H1 (cell line): ENCODE data around the gene GPR17. TPM values are rescaled to one million over a fixed set of nuclear protein-coding genes. Genes with fewer than 3 reads are reported as not detected.

Source experiments
- CTCF ChIA-PET: fragments of 300-600 bp; sonication (Branson Sonifier 250); formaldehyde crosslinking; loops from one replicate; lab custom pipeline; 2021; ENCODE audit not compliant: partially characterized antibody; lab: Charles Lee
- POLR2A ChIA-PET: fragments of 300-600 bp; sonication (Branson Sonifier 250); formaldehyde crosslinking; loops from one replicate; lab custom pipeline; 2021; ENCODE audit warnings: inconsistent platforms; ENCODE audit not compliant: partially characterized antibody; lab: Charles Lee
- DNase-seq, 2 experiments: peaks; one replicate each; pipeline versions ENCODE4 v3.0.0 to v3.0.0-alpha.2; 2010 to 2022; ENCODE audit warnings: low spot score in 2 of 2, low read depth in 1 of 2, mixed read lengths in 1 of 2
- FAIRE-seq: peaks from 2 replicates; lab custom pipeline; 2011; peaks lifted over from hg19 to GRCh38; lab: Jason Lieb, UNC
- H2AFZ ChIP-seq: 2 replicates; pipeline ENCODE4 v1.8.1; 2012; ENCODE audit warnings: low read length, inconsistent platforms
- H2AK5ac ChIP-seq: 2 replicates; pipeline ENCODE4 v1.6.1; 2013; ENCODE audit warnings: low read depth, low read length
- H2BK120ac ChIP-seq: replicated peaks from 2 replicates; pipeline ENCODE3; 2013; ENCODE audit warnings: low read depth, low read length, inconsistent platforms
- H2BK12ac ChIP-seq: 2 replicates; pipeline ENCODE4 v1.6.1; 2013; ENCODE audit warnings: low read depth, low read length
- H2BK15ac ChIP-seq: 2 replicates; pipeline ENCODE4 v1.6.1; 2013; ENCODE audit warnings: low read length
- H2BK20ac ChIP-seq: 2 replicates; pipeline ENCODE4 v1.6.1; 2013; ENCODE audit warnings: low read length
- H2BK5ac ChIP-seq: 2 replicates; pipeline ENCODE4 v1.6.1; 2013; ENCODE audit warnings: low read depth, low read length
- H3K14ac ChIP-seq: 2 replicates; pipeline ENCODE4 v1.6.1; 2013; ENCODE audit warnings: inconsistent platforms; ENCODE audit not compliant: insufficient read length
- H3K18ac ChIP-seq: 2 replicates; pipeline ENCODE4 v1.6.1; 2013; ENCODE audit warnings: low read length; ENCODE audit errors: extremely low read depth
- H3K23ac ChIP-seq: 2 replicates; pipeline ENCODE4 v1.6.1; 2013; ENCODE audit warnings: inconsistent platforms; ENCODE audit not compliant: insufficient read length
- H3K23me2 ChIP-seq: 2 replicates; pipeline ENCODE4 v1.6.1; 2013; ENCODE audit warnings: low read depth, low read length
- H3K27ac ChIP-seq: 2 replicates; pipeline ENCODE4 v1.6.1; 2011; ENCODE audit warnings: low read depth, low read length, inconsistent platforms
- H3K27me3 ChIP-seq, 4 experiments: replicated peaks in 1 of 4; 1 replicate in 1 of 4; 2 replicates in 3 of 4; pipeline versions ENCODE4 v1.6.1 to v1.8.1; 2011 to 2013; ENCODE audit warnings: low read length in 3 of 4, mild to moderate bottlenecking in 3 of 4, inconsistent platforms in 2 of 4, mixed read lengths in 2 of 4, moderate library complexity in 1 of 4; ENCODE audit not compliant: control insufficient read depth in 3 of 4, insufficient read depth in 3 of 4; ENCODE audit errors: extremely low read depth in 1 of 4
- H3K36me3 ChIP-seq, 4 experiments: 2 replicates each; pipeline versions ENCODE4 v1.6.1 to v1.8.1; 2011 to 2013; ENCODE audit warnings: mild to moderate bottlenecking in 4 of 4, low read length in 3 of 4, moderate library complexity in 2 of 4, control low read depth in 1 of 4, inconsistent platforms in 1 of 4; ENCODE audit not compliant: insufficient read depth in 4 of 4, control insufficient read depth in 2 of 4
- H3K4ac ChIP-seq: replicated peaks from 2 replicates; pipeline ENCODE3; 2013; ENCODE audit warnings: low read length, low read depth, mixed read lengths, inconsistent platforms; ENCODE audit not compliant: insufficient read length
- H3K4me1 ChIP-seq, 4 experiments: replicated peaks in 1 of 4; 1 replicate in 1 of 4; 2 replicates in 3 of 4; pipeline versions ENCODE4 v1.6.1 to v1.8.1; 2011 to 2013; ENCODE audit warnings: low read length in 3 of 4, inconsistent platforms in 2 of 4, mixed read lengths in 1 of 4; ENCODE audit not compliant: insufficient read depth in 4 of 4, control insufficient read depth in 3 of 4
- H3K4me2 ChIP-seq, 2 experiments: 2 replicates each; pipeline versions ENCODE4 v1.6.1 to v1.8.1; 2011 to 2013; ENCODE audit warnings: low read depth in 2 of 2, low read length in 2 of 2, control low read depth in 1 of 2, inconsistent platforms in 1 of 2, mild to moderate bottlenecking in 1 of 2; ENCODE audit not compliant: insufficient read depth in 1 of 2
- H3K4me3 ChIP-seq, 4 experiments: fragments of 200-600, 300-600 bp in 1 of 4; sonication (generic), shearing (Covaris generic), sonication (Bioruptor Twin) in 1 of 4; 2 replicates each; pipeline versions ENCODE4 v1.5.1 to v1.8.1; 2011 to 2016; ENCODE audit warnings: low read length in 4 of 4, low read depth in 3 of 4, control low read depth in 2 of 4, inconsistent platforms in 2 of 4, mild to moderate bottlenecking in 2 of 4, mixed read lengths in 1 of 4, moderate library complexity in 1 of 4; ENCODE audit not compliant: insufficient read depth in 2 of 4; ENCODE audit errors: extremely low read depth in 1 of 4
- H3K56ac ChIP-seq: replicated peaks from 2 replicates; pipeline ENCODE3; 2013; ENCODE audit warnings: low read depth, mild to moderate bottlenecking, mixed read lengths, low read length, inconsistent platforms; ENCODE audit not compliant: insufficient read length
- H3K79me1 ChIP-seq: 2 replicates; pipeline ENCODE4 v1.6.1; 2013; ENCODE audit warnings: low read depth, low read length, control low read depth
- H3K79me2 ChIP-seq, 2 experiments: 2 replicates each; pipeline versions ENCODE4 v1.6.1 to v1.8.1; 2012 to 2013; ENCODE audit warnings: low read length in 2 of 2, mild to moderate bottlenecking in 2 of 2, inconsistent platforms in 1 of 2; ENCODE audit not compliant: insufficient read depth in 2 of 2, control insufficient read depth in 1 of 2
- H3K9ac ChIP-seq, 4 experiments: replicated peaks in 1 of 4; 1 replicate in 1 of 4; 2 replicates in 3 of 4; pipeline versions ENCODE4 v1.6.1 to v1.8.1; 2011 to 2013; ENCODE audit warnings: low read depth in 3 of 4, low read length in 3 of 4, control low read depth in 2 of 4, mild to moderate bottlenecking in 2 of 4, moderate library complexity in 2 of 4, inconsistent platforms in 1 of 4; ENCODE audit errors: extremely low read depth in 1 of 4
- H3K9me3 ChIP-seq, 2 experiments: 2 replicates each; pipeline versions ENCODE4 v1.6.1 to v1.8.1; 2012 to 2013; ENCODE audit warnings: mild to moderate bottlenecking in 2 of 2, moderate library complexity in 2 of 2, control low read depth in 1 of 2, inconsistent platforms in 1 of 2, low read depth in 1 of 2, low read length in 1 of 2, mixed read lengths in 1 of 2; ENCODE audit not compliant: insufficient read depth in 2 of 2
- H4K20me1 ChIP-seq, 2 experiments: replicated peaks in 1 of 2; 2 replicates each; pipeline versions ENCODE3 to v1.8.1; 2011 to 2013; ENCODE audit warnings: inconsistent platforms in 2 of 2, low read length in 2 of 2, mild to moderate bottlenecking in 1 of 2; ENCODE audit not compliant: insufficient read depth in 2 of 2, control insufficient read depth in 1 of 2
- H4K5ac ChIP-seq: 2 replicates; pipeline ENCODE4 v1.6.1; 2013; ENCODE audit warnings: low read length, low read depth, mixed read lengths, inconsistent platforms; ENCODE audit not compliant: insufficient read length
- H4K8ac ChIP-seq: 2 replicates; pipeline ENCODE4 v1.8.0; 2013; ENCODE audit warnings: mild to moderate bottlenecking, moderate library complexity, low read length, inconsistent platforms; ENCODE audit not compliant: insufficient read depth; ENCODE audit errors: extremely low read depth
- H4K91ac ChIP-seq: replicated peaks from 2 replicates; pipeline ENCODE3; 2013; ENCODE audit warnings: low read length, mixed read lengths, inconsistent platforms; ENCODE audit not compliant: insufficient read length
- ATF2 ChIP-seq: IDR thresholded peaks from 2 replicates; pipeline ENCODE4 v1.6.1; 2012; ENCODE audit warnings: low read length, inconsistent platforms
- BACH1 ChIP-seq: IDR thresholded peaks from 2 replicates; pipeline ENCODE4 v1.6.1; 2012; ENCODE audit warnings: low read length, improper control_type of control experiment
- CHD2 ChIP-seq: IDR thresholded peaks from 2 replicates; pipeline ENCODE4 v1.6.1; 2012; ENCODE audit warnings: low read length, improper control_type of control experiment
- KDM1A ChIP-seq: fragments of 200-600, 300-600 bp; sonication (generic); IDR thresholded peaks from 2 replicates; pipeline ENCODE4 v1.7.1; 2016; ENCODE audit warnings: mild to moderate bottlenecking, low read length, borderline replicate concordance
- NANOG ChIP-seq: IDR thresholded peaks from 2 replicates; pipeline ENCODE4 v1.6.1; 2011; ENCODE audit warnings: low read length, low read depth, mild to moderate bottlenecking, inconsistent platforms; ENCODE audit not compliant: insufficient read depth, poor library complexity, severe bottlenecking
- PHF8 ChIP-seq: fragments of 200-600 bp; sonication (generic); conservative IDR thresholded peaks from 2 replicates; pipeline ENCODE4 v1.7.1; 2012; ENCODE audit warnings: low read depth, mild to moderate bottlenecking, inconsistent platforms, low read length, moderate library complexity
- POLR2AphosphoS5 ChIP-seq: IDR thresholded peaks from 2 replicates; pipeline ENCODE4 v1.6.1; 2011; ENCODE audit warnings: low read depth, low read length
- POU5F1 ChIP-seq: IDR thresholded peaks from 2 replicates; pipeline ENCODE4 v1.6.1; 2011; ENCODE audit warnings: low read depth, mild to moderate bottlenecking, low read length, moderate library complexity
- RFX5 ChIP-seq: IDR thresholded peaks from 2 replicates; pipeline ENCODE4 v1.6.1; 2011; ENCODE audit warnings: low read depth, low read length, improper control_type of control experiment, borderline replicate concordance
- SIX5 ChIP-seq: IDR thresholded peaks from 2 replicates; pipeline ENCODE4 v1.6.1; 2011; ENCODE audit warnings: mild to moderate bottlenecking, low read depth, low read length
- SP1 ChIP-seq: IDR thresholded peaks from 2 replicates; pipeline ENCODE4 v1.6.1; 2011; ENCODE audit warnings: low read depth, low read length
- WGBS, 2 experiments: shearing (Covaris generic) in 1 of 2; methylation state at CpG; one replicate each; pipeline versions ENCODE4 v1.1.6 to v1.1.7; 2013 to 2015; ENCODE audit warnings: low lambda C conversion rate in 2 of 2, mixed read lengths in 2 of 2, inconsistent platforms in 1 of 2, low coverage in 1 of 2, missing lambda C conversion rate in 1 of 2; ENCODE audit not compliant: insufficient replicate concordance in 2 of 2, insufficient coverage in 1 of 2, insufficient read length in 1 of 2; ENCODE audit errors: extremely low coverage in 1 of 2, missing lambda C conversion rate in 1 of 2; 5-methylcytosine and 5-hydroxymethylcytosine counted together
- polyA plus RNA-seq, 7 experiments: library from polyadenylated mRNA; depleted of rRNA in 3 of 7; stranded (reverse) in 5 of 7; unstranded in 2 of 7; fragments of >200 nt in 5 of 7; fragments of 200-250 nt in 2 of 7; gene quantifications; 1 replicate in 5 of 7; 2 replicates in 1 of 7; 4 replicates in 1 of 7; pipeline versions ENCODE4 v1.2.1 to v1.2.3, GENCODE V29; 2011 to 2013; ENCODE audit warnings: missing spikeins in 2 of 7, mixed read lengths in 2 of 7
- total RNA-seq: library from RNA; stranded (reverse); fragmentation: NEBNext Ultra II Directional; extraction: Animal tissue kit (Norgen Biotek cat#: 25700); gene quantifications from 2 replicates; pipeline ENCODE4 v1.2.1, GENCODE V29; 2021

Gene GPR17
- total and polyA plus RNA-seq, 2 of the 8 experiments (the other 6 are each of a cell fraction or from before 2014, with no cell fraction given) = 0.03 TPM; not detected in 1

DNA sequence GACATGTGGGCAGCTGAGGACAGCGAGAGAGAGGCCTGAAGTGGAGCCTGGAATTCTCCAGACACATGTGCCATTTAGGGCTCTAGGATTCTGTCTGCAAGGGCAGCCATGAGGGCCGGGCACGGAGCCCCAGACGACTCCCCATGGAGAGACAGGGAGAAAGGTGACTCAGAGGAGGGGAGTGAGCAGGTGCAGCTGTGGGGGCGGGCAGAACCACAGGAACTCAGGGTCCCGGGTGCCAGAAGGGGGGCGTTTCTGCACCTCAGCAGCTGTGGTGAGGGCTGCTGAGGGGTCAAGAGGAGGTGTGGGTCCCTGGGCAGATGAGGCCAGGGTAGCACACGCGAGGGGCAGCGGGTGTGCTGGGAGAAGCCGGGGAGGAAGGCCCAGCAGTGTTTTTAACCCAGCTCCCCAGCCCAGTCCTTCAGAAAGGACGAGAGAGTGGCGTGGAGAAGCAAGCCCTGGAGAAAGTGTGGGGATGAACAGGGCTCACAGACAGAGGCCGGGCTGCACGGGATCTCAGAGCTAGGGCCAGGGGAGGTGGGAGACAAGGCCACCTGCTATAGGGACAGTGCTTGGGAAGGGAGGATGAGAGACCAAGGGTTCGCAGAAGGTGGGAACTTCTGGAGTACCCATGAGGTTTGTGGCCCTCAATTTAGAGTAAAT is 7.6 kb downstream of the GPR17 start:
- no peaks in the 10 kb centered on the region for H3K79me1 ChIP-seq
- H4K5ac ChIP-seq = no peak overlapping the region
- DNase-seq = no peak
- ChIA-PET POLR2A (interaction anchor here (1.0 kb wide), 2 partner anchors 49 to 211 kb away, joined by 3 read pairs; no protein-coding TSS in a partner anchor), CTCF (interaction anchor here (0.6 to 13.7 kb wide), 8 partner anchors 14 to 111 kb away, joined by 3 to 160 read pairs (median 4); partner anchors contain the start of gene LIMS2)
- no peak overlapping the region for H4K8ac ChIP-seq
- no peak overlapping the region for H2BK20ac ChIP-seq
- no peaks in the 10 kb centered on the region for H3K36me3 ChIP-seq
- H3K23ac ChIP-seq = no peak overlapping the region
- H2BK5ac ChIP-seq = no peak overlapping the region
- no peak overlapping the region for H3K18ac ChIP-seq
- no peak overlapping the region for H3K9ac ChIP-seq
- H2BK12ac ChIP-seq = no peak overlapping the region
- H2AFZ ChIP-seq = no peak overlapping the region
- H3K56ac ChIP-seq = no peak overlapping the region
- no peaks in the 10 kb centered on the region for H3K79me2 ChIP-seq
- no peaks in the 10 kb centered on the region for H3K9me3 ChIP-seq
- no peak overlapping the region for H2AK5ac ChIP-seq
- no peak overlapping the region for H3K27ac ChIP-seq
- H2BK120ac ChIP-seq = no peak overlapping the region
- H3K27me3 ChIP-seq = peaks cover 0 to 2% (median 0%) of the 10 kb centered on the region in 4 experiments; a peak in 1 of 7 replicates
- H3K4me2 ChIP-seq = no peak overlapping the region
- H4K20me1 ChIP-seq = peaks cover 0 to 1% of the 10 kb centered on the region in 2 experiments
- no peak overlapping the region for H4K91ac ChIP-seq
- no peaks in the 10 kb centered on the region for H3K23me2 ChIP-seq
- no peak overlapping the region for H3K4me3 ChIP-seq
- WGBS, 2 experiments = 92% methylated on average over 14 of the region's 16 CpGs; no CpG with 5 or more reads in 1 of the 2 experiments
- no peak for FAIRE-seq
- no peaks in the 10 kb centered on the region; a peak in 3 of 7 replicates for H3K4me1 ChIP-seq
- H3K4ac ChIP-seq = no peak overlapping the region
- no peak overlapping the region for H2BK15ac ChIP-seq
- no peak overlapping the region for H3K14ac ChIP-seq
- TF ChIP-seq BACH1 (no peak), POU5F1 (no peak), CHD2 (no peak), SP1 (no peak), PHF8 (no peak), ATF2 (no peak), POLR2AphosphoS5 (no peak), SIX5 (no peak), RFX5 (no peak), NANOG (no peak), KDM1A (no peak)
